Common myeloid progenitor, CD34-positive (primary cell): ENCODE measurements around the gene CADM1.

Source experiments
- CTCF ChIA-PET: fragments of 350-600 bp; sonication (Branson Sonifier 250); formaldehyde crosslinking; loops from one replicate; lab custom pipeline; 2021; ENCODE audit warnings: antibody characterized with exemption; lab: Charles Lee
- POLR2A ChIA-PET: fragments of 350-600 bp; sonication (Branson Sonifier 250); formaldehyde crosslinking; loops from one replicate; lab custom pipeline; 2021; ENCODE audit warnings: antibody characterized with exemption; lab: Charles Lee
- DNase-seq, 3 donors: peaks; one replicate each; pipeline versions ENCODE4 v3.0.0 to v3.0.0-alpha.2; 2013
- H3K27ac ChIP-seq, 2 experiments: 1 replicate in 1 of 2; 2 replicates in 1 of 2; pipeline ENCODE4 v1.7.0; 2013; ENCODE audit warnings: inconsistent platforms in 2 of 2, low read length in 2 of 2, mild to moderate bottlenecking in 2 of 2, low read depth in 1 of 2, moderate library complexity in 1 of 2; ENCODE audit not compliant: severe bottlenecking in 2 of 2, insufficient read depth in 1 of 2, poor library complexity in 1 of 2
- H3K27me3 ChIP-seq, 5 experiments: replicated peaks in 2 of 5; 1 replicate in 3 of 5; 2 replicates in 2 of 5; pipeline versions ENCODE4 v1.6.1 to v1.7.0; 2013; ENCODE audit warnings: low read length in 4 of 5, mild to moderate bottlenecking in 2 of 5, moderate library complexity in 2 of 5, inconsistent platforms in 1 of 5; ENCODE audit not compliant: insufficient read depth in 5 of 5, control insufficient read depth in 4 of 5
- H3K36me3 ChIP-seq, 4 experiments: 1 replicate in 2 of 4; 2 replicates in 2 of 4; pipeline versions ENCODE4 v1.6.1 to v1.7.0; 2013; ENCODE audit warnings: low read length in 3 of 4, control low read depth in 1 of 4, mild to moderate bottlenecking in 1 of 4; ENCODE audit not compliant: control insufficient read depth in 4 of 4, insufficient read depth in 4 of 4
- H3K4me1 ChIP-seq, 4 experiments: 1 replicate in 3 of 4; 2 replicates in 1 of 4; pipeline versions ENCODE4 v1.6.1 to v1.7.1; 2013; ENCODE audit warnings: low read length in 3 of 4, mild to moderate bottlenecking in 3 of 4, control low read depth in 1 of 4, inconsistent platforms in 1 of 4, moderate library complexity in 1 of 4; ENCODE audit not compliant: control insufficient read depth in 4 of 4, insufficient read depth in 4 of 4; ENCODE audit errors: control extremely low read depth in 1 of 4
- H3K4me3 ChIP-seq, 7 experiments: 1 replicate in 4 of 7; 2 replicates in 3 of 7; pipeline versions ENCODE4 v1.5.1 to v1.7.0; 2013; ENCODE audit warnings: mild to moderate bottlenecking in 7 of 7, low read length in 6 of 7, moderate library complexity in 6 of 7, inconsistent platforms in 2 of 7, low read depth in 2 of 7, control low read depth in 1 of 7; ENCODE audit not compliant: insufficient read depth in 4 of 7, control insufficient read depth in 1 of 7; ENCODE audit errors: extremely low read depth in 1 of 7
- H3K9me3 ChIP-seq, 5 experiments: 1 replicate in 4 of 5; 2 replicates in 1 of 5; pipeline versions ENCODE4 v1.6.1 to v1.7.1; 2013; ENCODE audit warnings: low read length in 4 of 5, mild to moderate bottlenecking in 2 of 5, inconsistent platforms in 1 of 5, low read depth in 1 of 5, moderate library complexity in 1 of 5; ENCODE audit not compliant: control insufficient read depth in 4 of 5, insufficient read depth in 2 of 5; ENCODE audit errors: control extremely low read depth in 1 of 5
- WGBS: methylation state at CpG from one replicate; pipeline ENCODE4 v1.1.5; 2013; ENCODE audit not compliant: insufficient coverage; 5-methylcytosine and 5-hydroxymethylcytosine counted together

The CADM1 gene

DNA sequence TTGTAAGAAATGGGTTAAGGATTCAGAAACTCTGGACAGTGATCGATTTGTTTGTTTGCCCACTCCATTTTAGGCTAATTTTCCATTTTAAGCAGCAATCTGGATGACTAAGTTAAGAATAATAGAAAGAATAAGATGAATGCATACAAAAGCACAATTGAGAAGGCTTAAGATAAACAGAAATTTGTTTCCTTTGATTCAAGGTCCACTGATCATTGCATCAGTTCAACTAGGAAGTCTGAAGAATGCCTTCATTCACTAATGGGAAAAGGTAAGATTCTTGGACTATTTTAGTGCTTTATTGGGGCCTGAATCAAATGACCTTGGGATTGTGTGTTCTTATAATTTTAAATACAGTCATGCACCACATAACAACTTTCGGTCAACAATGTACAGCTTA lies 140.8 kb downstream of the CADM1 start:
- 100% methylated on average over 1 of the region's 2 CpGs for WGBS
- no peaks in the 10 kb centered on the region for H3K36me3 ChIP-seq
- CTCF ChIA-PET, result no interaction called here
- H3K27me3 ChIP-seq, result peaks cover 0 to 2% (median 0%) of the 10 kb centered on the region in 5 experiments
- no peak overlapping the region for H3K27ac ChIP-seq
- no peak overlapping the region for H3K4me3 ChIP-seq
- H3K4me1 ChIP-seq, result no peaks in the 10 kb centered on the region
- no peaks in the 10 kb centered on the region for H3K9me3 ChIP-seq
- DNase-seq, result no peak
- POLR2A ChIA-PET, result no interaction called here

DNA sequence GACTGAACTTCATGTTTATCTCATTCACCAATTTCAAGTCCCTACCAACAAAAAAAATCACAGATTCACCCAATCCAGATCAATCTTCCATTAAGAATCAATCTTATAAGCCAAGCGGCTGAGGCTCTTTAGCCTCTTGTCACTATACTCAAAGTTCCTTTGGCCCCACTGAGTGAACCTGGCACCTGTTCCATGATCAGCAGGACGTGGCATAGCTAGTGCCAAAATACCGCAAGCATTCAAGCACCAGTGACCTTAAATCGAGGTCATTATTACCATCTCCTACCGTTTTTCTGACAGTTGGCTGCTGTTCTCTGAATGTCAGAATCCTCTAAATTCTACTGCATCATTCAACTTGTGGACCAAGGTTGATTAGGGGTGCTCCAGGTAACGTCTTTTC lies 141.2 kb downstream of the CADM1 start:
- H3K9me3 ChIP-seq, result no peaks in the 10 kb centered on the region

DNA sequence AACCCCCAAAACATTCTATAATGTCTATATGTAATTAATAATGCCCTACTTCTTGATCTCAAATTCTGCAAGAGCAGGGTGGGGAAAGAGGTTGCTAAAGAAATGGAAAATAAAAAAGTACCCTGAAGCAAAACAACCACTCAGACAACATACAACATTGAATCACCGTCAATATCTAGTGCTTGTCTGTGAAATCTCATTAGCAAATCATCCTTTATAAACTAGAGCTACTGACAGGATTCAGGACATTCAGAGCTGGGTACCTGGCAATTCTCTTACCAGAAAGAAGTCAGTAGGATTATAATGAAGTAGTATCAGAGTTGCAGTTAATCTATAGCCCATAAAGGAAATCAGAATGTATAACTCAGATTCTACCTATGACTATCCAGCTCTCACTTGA lies 143.2 kb downstream of the CADM1 start:
- WGBS, result no CpG with 5 or more reads among the region's 1 CpG

More for the DNA sequence above, 141.2 kb downstream of the CADM1 start:
- no peak for DNase-seq
- Histone ChIP-seq H3K4me1 (no peaks in the 10 kb centered on the region), H3K4me3 (no peak overlapping the region), H3K27me3 (peaks cover 0 to 2% (median 0%) of the 10 kb centered on the region in 5 experiments), H3K27ac (no peak overlapping the region), H3K36me3 (no peaks in the 10 kb centered on the region)
- WGBS, result 97% methylated on average over 5 of the region's 6 CpGs
- ChIA-PET POLR2A (no interaction called here), CTCF (no interaction called here)

DNA sequence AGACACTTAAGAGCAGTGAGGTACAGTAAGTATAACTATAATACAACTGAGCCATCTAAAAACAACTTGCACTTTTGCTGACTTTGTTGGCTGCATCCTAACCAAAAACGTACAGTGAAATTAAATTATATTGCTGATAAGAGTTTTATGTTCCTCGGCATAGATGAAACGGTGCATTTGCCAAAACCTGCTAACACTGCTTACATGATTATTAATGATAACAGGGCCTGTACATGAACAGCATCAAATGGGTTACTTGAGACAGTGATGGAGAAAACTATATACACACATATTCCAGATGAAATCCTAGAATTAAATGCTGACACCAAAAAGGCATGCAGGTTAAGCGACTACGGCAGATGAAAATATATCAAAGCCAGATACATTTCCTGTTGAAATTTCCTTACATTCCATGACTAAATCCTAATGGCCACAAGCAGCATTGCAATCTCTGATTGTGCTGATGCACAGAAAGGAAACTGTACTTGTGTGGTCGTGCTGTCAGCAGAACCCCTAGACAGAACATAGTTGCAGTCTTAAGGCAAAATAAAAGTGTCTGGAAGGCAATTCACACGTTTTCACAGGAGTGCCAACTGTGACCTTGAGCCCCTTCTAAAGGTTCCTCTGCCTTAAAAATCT lies 143.9 kb downstream of the CADM1 start:
- ChIA-PET POLR2A (no interaction called here), CTCF (no interaction called here)
- H3K4me3 ChIP-seq, result no peak overlapping the region
- no peak for DNase-seq
- peaks cover 0 to 2% (median 0%) of the 10 kb centered on the region in 5 experiments for H3K27me3 ChIP-seq
- 83% methylated on average over 5 of the region's 7 CpGs for WGBS
- no peaks in the 10 kb centered on the region for H3K4me1 ChIP-seq
- H3K9me3 ChIP-seq, result no peaks in the 10 kb centered on the region
- no peaks in the 10 kb centered on the region for H3K36me3 ChIP-seq
- no peak overlapping the region for H3K27ac ChIP-seq

More for the DNA sequence above, 143.2 kb downstream of the CADM1 start:
- DNase-seq, result no peak
- POLR2A ChIA-PET, result no interaction called here
- no peaks in the 10 kb centered on the region for H3K9me3 ChIP-seq
- no peaks in the 10 kb centered on the region for H3K36me3 ChIP-seq
- CTCF ChIA-PET, result no interaction called here
- H3K27ac ChIP-seq, result no peak overlapping the region
- H3K27me3 ChIP-seq, result peaks cover 0 to 2% (median 0%) of the 10 kb centered on the region in 5 experiments
- no peak overlapping the region for H3K4me3 ChIP-seq
- no peaks in the 10 kb centered on the region for H3K4me1 ChIP-seq

DNA sequence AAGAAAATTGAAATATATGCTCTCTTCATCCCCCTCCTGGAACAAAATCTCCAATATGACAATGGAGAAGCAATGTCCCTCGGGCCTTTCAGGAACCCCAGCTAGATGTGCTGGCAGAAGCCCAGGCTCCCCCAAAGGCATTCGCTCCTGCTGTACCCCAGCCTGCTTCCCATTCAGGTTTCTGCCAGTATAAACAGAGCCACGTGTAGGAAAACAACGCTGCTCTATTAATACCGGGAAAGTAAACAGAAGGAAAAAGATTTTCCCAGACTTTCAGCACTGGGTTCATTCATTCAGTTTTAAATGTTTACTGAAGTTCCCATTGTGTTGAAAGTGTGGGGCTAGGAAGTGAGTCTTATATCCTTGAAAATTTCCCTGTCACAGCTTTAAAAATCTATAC lies 147.1 kb downstream of the CADM1 start:
- CTCF ChIA-PET, result no interaction called here
- 47% methylated on average over 4 of the region's 5 CpGs for WGBS

DNA sequence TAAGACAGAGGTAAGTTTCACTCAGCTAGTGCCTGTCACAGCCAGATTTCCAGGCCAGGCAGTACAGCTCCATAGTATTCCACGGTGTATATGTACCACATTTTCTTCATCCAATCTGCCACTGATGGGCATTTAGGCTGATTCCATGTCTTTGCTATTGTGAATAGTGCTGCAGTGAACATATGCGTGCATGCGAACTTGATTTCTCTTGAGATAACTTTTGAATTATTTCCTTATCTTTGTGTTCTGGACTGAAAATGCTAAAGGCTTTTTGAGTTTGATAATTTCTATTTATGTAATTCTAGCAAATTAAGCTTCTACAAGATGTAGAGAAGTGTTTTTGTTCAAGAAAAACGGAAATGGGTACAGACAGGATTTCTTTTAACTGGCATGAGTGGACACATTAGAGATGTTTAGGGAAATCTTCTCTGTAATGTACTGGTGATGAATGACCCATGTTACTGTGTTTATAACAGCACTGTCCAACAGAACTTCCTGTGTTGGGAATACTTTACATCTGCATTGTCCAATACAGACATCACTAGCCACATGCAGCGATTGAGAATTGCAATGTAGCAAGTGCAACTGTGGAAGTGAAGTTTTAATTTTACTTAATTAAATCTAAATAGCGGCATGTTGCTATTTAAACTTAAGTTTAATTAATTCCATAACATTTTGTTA lies 151.3 kb downstream of the CADM1 start:
- Histone ChIP-seq H3K4me1 (no peaks in the 10 kb centered on the region), H3K4me3 (no peak overlapping the region), H3K36me3 (no peaks in the 10 kb centered on the region), H3K9me3 (no peaks in the 10 kb centered on the region), H3K27ac (no peak overlapping the region), H3K27me3 (peaks cover 0 to 13% (median 0%) of the 10 kb centered on the region in 5 experiments)
- DNase-seq, result no peak
- no CpG with 5 or more reads among the region's 6 CpGs for WGBS
- CTCF ChIA-PET, result no interaction called here
- POLR2A ChIA-PET, result no interaction called here

More for the DNA sequence above, 147.1 kb downstream of the CADM1 start:
- H3K4me1 ChIP-seq, result no peaks in the 10 kb centered on the region
- H3K4me3 ChIP-seq, result no peak overlapping the region
- H3K27me3 ChIP-seq, result peaks cover 0 to 8% (median 2%) of the 10 kb centered on the region in 5 experiments
- H3K36me3 ChIP-seq, result no peaks in the 10 kb centered on the region
- POLR2A ChIA-PET, result no interaction called here
- DNase-seq, result no peak
- no peak overlapping the region for H3K27ac ChIP-seq
- H3K9me3 ChIP-seq, result no peaks in the 10 kb centered on the region

DNA sequence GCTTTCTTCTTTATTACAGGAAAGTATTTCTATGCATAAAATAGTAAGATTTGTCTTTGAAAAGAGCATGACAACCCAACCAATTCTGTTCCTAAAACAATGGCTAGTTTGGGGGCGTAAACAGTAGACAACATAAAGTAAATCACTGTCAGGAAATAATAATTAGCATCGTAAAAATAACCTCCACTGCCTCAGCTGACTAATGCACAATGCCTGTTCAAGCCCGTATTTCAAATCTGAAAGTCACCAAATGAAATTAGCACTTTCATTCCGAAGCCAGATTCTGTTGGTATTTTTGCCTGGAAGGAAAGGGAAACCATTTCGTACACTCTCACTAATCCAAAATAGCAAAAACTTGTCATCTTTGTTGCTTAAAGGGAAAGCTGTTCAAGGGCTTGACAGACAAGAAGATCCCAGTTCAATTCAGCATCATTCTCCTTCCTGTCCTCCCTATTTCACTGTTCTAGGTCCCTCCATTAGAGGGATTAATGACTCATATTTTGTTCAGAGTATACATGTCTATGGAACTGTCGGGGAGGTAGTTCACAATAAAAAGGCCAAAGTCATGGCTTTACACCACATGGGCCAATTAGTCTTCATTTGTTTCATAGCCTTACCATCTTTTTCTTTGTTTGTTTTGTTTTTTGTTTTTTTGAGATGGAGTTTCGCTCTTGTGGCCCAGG lies 154.7 kb downstream of the CADM1 start:
- no peak overlapping the region for H3K4me3 ChIP-seq
- POLR2A ChIA-PET, result no interaction called here
- DNase-seq, result no peak
- H3K36me3 ChIP-seq, result no peaks in the 10 kb centered on the region
- CTCF ChIA-PET, result no interaction called here
- H3K27me3 ChIP-seq, result peaks cover 0 to 11% (median 0%) of the 10 kb centered on the region in 5 experiments
- WGBS, result 85% methylated on average over 5 of the region's 7 CpGs
- no peaks in the 10 kb centered on the region for H3K9me3 ChIP-seq
- H3K4me1 ChIP-seq, result no peaks in the 10 kb centered on the region
- H3K27ac ChIP-seq, result no peak overlapping the region
